ENCODE measurements around the gene GASK1B.
A peak's percentile ranks its signal among the peaks of the same experiment; 100 is the strongest.

The GASK1B gene

DNA sequence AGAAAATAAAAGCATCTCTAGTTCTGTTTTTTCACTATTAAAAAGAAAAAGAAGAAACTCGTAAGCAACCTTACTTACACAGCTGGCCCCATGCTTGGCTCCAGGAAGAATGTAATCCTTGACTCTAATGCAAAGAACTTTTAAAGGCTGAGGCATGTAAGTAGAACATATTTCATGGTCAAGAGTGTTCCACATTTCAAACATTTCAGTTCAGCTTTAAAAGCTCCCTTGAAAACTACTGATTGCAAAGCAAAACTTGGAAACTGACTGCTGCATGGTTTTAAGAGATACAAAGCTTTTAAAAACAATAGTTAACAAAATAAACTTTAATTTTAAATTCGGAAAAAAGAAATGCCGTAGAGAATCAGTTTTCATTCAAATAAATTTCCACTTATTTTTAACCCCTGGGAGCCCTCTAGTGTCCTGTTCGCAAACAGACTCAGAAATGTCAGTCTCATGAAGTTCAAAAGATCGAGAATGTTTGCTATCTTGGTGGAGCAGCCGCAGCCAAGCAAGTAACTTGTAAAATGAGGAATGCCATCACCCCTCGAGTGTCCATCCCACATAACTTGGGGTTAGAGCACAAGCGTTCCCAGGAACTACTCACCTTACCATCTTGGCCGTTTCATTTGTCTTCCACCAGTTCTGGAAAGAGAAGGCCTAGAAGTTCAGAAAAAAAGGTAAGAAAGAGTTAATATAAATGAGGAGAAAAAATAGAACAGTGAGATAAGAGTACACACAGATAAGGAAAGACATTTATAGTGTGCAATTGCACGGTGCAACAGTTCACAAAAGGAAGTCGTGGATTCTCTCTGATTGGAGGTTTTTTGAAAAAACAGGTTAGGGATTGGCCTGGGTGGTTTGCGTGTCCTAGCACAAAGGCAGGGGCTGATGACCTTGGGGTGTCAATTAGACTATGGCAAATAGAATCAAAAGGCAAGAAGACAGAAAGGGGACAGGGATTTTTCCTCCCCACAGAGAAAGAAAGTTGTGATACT lies at the start of gene GASK1B:
Gene GASK1B, minus strand, starts transcription at position 765 of the 998 bp plus-strand sequence. CDS start 1,650 bp downstream, outside the sequence.
- peak; percentile 72 for DNase-seq (ENCODE audit: low spot score)

DNA sequence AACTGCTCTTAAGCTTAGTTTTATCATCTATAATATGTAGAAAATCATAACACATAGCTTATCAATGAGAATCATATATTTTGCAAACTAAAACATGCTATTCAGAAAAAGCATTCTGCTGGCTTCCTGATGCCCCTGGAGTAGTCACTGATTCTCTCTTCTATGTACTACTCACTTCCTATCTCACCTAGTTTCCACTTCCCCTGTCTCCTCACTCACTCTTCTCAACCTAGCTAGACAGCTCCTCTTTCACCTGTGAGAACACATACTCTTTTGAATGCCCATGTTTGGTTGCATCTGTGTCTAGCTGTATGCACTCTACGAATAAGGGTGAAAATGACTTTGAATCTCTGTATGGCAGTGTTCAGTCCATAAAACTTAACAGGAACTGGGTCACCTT lies 46.8 kb upstream of the GASK1B start:
- DNase-seq (ENCODE audit: low spot score) = no peak

GRCh38 chr4:158217763-158218162 lies 44.9 kb upstream of the GASK1B start:
- DNase-seq (ENCODE audit: low spot score) = no peak

DNA sequence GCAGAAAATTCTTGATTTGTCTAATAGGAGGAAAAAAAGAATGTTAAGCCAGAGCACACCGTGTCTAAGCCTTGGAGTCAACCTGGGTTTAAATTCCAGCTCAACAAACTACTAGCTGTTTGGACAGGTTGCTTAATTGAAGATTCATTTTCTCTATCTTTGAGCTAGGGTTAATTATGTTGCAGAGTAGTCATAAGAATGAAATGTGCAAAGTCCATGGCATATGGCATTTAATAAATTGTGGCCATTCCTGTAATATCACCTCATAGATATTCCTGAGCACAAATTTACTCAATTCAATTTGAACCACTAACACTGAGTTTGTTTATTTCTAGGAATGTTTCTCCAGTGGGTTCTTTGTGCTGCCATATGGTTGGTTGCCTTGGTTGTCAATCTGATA lies 42.0 kb upstream of the GASK1B start:
- no peak for DNase-seq (ENCODE audit: low spot score)

- DNase-seq (ENCODE audit: low spot score) = no peak
Observed at GRCh38 chr4:158213466-158213865, 40.6 kb upstream of the GASK1B start.

GRCh38 chr4:158211222-158211621 lies 38.4 kb upstream of the GASK1B start:
- DNase-seq (ENCODE audit: low spot score) = peak; percentile 7

DNA sequence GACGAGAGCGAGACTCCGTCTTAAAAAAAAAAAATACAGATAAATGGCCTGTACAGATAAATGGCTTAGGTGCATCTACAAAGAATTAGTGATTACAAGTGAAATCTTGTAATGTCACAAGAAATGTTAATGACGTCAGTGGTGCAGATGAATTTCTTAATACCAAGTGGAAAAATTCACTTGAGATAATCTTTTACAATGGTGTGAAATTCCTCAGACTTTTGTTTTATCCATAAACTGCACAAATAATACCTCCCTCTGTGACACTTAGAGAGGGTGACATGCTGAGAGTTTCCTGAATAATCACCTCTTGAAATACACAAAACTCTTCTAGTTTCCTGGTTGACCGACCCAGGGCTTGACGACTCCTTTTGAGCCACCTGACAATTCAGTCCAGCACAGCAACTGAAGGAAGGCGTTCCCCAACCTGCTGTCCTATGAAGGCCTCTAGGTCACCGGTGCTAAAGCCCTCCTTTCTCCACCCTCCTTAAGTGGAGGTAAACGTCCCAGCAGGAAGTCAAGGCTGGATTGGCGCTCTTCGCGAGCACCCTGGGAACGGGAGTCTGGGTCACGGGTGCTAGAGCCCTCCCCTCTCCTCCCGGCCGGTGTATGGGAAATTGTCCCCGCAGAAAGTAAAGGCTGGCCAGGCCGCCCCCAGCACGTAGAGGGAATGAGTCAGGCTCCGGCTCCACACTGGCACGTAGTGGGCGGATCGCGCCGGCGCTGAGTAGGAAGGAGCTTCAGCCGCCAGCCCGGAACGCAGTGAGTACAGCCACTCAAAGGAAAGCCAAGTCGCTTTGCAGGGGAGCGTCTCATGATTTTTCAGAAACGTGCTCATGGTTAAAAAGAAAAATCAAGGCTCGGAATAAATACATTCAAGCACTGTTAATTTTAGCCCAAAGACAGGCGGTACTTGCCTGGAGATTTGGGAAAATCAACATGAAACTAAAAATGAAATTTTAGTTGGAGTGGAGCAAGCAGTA lies 37.3 kb upstream of the GASK1B start, which contains the start of gene TMEM144:
Gene TMEM144, plus strand, starts transcription at position 662 of the 983 bp plus-strand sequence. CDS start 2,182 bp downstream, outside the sequence.
- DNase-seq (ENCODE audit: low spot score) = peak; percentile 41

GRCh38 chr4:158208963-158209640 lies 36.3 kb upstream of the GASK1B start:
- DNase-seq (ENCODE audit: low spot score) = no peak

DNA sequence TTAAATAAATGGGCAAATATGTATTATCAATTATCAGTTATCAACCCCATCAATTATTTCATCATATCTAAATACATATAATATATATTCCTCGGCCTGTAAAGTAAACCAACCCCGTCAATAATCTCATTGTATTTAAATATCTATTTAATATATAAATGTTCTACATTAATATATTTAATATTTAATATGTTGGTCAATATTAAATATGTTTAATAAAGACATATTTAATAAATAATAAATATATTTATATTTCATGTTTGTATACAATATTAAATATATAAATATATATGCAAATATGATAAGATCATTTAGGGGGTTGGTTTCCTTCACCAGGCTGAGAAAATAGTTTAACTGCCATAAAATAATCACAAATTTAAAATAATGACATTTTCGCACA lies 31.1 kb upstream of the GASK1B start:
- DNase-seq (ENCODE audit: low spot score) = no peak

DNA sequence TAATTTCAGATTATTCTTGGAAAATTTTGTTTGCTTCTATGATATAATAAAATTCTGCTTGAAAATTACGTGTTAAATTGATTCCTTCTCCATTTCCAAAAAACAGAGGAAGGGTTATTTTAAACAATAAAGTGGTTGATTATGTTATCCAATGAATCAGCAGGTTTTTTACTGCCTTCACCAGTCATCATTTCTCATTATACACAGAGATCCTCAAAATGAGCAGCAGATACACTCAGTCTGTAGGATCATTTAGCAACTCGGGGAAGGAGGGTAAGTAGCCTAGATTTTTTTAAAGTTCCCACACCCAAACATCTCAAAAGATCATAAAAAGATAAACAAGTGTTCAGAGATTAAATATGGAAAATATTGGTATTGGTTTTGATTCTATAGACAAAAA lies 30.6 kb upstream of the GASK1B start:
- DNase-seq (ENCODE audit: low spot score) = no peak

DNA sequence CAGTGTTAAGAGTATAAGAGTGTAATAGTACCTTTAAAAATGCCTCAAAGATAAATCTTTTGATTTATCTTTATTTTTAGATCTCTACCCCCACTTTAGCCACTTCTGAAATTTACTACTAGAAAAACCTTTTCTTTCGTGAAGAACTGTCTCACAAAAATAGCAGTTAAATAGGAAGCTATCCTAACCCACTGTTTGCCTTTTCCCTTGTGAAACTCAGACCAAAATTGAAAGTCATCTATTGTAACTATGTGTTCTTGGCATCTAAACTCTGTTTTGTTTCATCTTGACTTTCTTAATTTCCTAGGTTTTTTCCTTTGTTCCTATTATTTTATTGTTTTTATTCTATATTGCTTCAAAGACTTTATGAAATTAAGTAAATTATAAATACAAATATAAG lies 29.7 kb upstream of the GASK1B start:
- DNase-seq (ENCODE audit: low spot score) = no peak

DNA sequence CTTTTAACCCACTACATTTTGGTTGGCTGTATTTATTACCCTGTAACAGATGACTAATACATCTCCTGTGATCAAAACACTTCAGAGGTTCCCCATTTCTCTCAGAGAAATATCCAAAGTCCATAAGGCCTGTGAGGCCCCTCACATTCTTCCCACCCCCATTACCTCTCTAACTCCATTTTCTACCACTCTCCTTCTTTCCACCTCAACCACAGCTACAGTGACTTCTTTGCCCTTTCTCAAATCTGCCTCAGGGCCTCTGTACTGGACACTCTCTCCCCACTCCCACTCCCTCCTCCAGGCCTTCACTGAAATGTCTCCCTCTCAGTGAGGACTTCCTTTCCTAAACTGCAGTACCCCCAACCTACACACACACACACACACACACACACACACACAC lies 29.1 kb upstream of the GASK1B start:
- DNase-seq (ENCODE audit: low spot score) = no peak

- DNase-seq (ENCODE audit: low spot score) = no peak
Observed at GRCh38 chr4:158201322-158201721, 28.5 kb upstream of the GASK1B start.

- no peak for DNase-seq (ENCODE audit: low spot score)
Observed at GRCh38 chr4:158200214-158200613, 27.4 kb upstream of the GASK1B start.

GRCh38 chr4:158197194-158197776 lies 24.5 kb upstream of the GASK1B start:
- DNase-seq (ENCODE audit: low spot score) = no peak

DNA sequence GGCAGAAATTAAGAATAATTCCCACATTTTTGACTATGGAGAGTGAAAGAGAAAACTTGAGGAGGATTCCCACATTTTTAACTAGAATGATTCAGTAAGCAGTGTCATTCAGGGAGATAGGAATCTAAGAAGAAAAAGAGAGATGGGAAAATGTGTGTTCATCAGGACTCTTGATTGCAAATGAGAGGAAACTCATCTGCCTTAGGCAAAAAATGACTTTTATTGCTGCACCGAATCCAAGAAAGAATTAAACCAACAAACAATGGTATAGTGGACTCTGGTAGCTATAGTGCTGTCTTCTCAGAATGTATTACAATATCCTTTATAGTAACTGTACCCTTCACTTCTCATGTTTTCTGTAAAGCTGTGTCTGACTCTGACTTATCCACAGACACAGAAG lies 22.5 kb upstream of the GASK1B start:
- DNase-seq (ENCODE audit: low spot score) = no peak

DNA sequence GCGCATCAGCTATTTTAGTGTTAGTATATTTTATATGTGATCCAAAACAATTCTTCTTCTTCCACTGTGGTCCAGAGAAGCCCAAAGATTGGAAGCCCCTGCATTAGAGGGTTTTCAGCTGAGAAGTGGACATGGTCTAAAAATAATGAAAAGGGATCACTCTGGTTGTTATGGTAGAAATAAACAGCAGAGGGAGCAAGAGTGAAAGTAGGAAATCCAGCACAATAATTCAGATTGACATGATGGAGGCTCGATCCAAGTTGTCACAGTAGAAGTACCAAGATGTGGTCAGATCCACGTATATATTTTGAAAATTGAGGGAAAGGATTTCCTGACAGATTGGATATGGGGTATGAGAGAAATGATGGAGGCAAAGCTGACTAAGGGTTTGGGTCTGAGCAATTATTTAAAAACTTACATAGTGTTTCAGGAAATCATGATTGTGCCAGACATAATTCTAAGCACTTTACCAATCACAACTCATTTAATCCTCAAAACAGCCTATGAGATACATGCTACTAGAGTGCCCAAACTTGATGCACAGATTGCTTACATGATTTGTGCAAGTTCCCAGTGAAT lies 20.4 kb upstream of the GASK1B start:
- no peak for DNase-seq (ENCODE audit: low spot score)

DNA sequence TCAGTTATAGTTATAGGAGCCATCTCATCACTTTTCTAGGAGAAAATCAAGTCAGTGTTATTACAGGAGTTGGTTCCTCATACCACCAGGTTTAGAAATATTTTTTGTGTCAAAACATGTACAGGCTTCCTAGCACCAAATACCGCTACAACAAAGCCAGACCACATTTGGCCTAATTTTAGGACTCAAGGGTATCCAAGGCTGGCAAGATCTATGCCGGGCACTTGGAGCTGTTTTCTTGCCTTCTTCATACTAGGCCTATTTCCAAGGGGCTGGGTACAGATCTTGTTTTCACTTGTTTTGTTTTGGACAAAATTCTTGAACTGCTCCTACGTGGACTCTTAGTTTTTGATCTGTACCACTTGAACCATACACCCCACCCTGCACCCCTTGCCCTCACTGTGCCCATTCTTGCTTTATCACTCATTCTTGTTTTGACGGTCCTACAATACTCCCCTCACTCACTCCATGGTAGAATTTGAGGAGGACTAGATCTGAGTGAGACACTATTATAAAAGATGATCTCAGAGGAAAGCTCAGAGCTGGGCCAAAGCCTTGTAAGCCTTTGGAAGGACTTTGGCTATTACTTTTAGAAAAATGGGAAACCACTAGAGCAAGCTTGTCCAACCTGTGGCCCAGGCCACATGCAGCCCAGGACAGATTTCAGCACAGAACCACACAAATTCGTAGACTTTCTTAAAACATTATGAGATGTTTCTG lies 19.8 kb upstream of the GASK1B start:
- no peak for DNase-seq (ENCODE audit: low spot score)

DNA sequence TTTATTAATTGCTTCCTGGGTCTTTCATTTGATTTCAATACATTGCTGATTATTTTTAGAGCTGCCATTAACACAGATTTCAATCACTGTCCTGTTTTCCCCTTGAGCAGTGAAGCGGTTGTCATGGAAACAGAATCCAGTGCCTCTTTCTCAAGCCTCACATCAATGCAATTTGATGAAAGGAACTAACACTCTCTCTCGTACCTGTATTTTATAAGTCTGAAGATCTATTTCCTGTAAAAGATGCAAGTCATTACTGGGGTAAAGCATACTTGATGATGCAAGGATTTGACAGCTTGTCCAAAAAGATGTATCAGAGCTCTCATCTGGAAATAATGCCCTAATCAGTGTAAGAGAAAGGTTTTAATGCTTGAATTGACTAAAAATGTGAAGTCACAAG lies 17.9 kb upstream of the GASK1B start:
- DNase-seq (ENCODE audit: low spot score) = no peak

DNA sequence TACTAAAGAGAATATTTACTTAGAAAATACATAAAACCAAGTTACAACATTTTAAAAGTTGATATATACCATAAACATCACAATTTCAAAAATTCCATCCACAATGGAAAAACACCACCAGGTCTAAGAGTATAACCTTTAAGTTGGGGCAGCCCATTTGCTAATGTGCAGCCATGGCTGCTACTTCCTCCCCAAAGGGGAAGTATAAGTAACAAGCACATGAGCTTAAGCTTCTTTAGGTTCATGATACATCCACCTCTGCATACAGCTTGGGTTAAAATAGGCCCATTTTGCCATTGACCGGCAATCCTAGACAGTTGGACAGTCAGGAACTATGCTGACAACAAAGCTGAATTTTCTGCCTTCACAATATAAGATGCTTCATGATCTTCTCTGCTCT lies 16.6 kb upstream of the GASK1B start:
- no peak for DNase-seq (ENCODE audit: low spot score)

Data from hematopoietic multipotent progenitor cell treated with erythropoietin and hydrocortisone succinate and interleukin-3 and kit ligand, for 17 days (in vitro differentiated cells).